Endothelial cell of umbilical vein (primary cell): Measurements from ENCODE around the gene SPTBN5. TPM values are rescaled to one million over a fixed set of nuclear protein-coding genes. Genes with fewer than 3 reads are reported as not detected.

Experiments
- BruUV-seq: library from RNA; stranded (reverse); fragments of 400-500 nt; replicated peaks from 2 replicates; lab custom pipeline; 2021; lab: Mats Ljungman, UMichigan
- CTCF ChIA-PET: fragments of 300-600, 350-600 bp; sonication (Branson Sonifier 250); formaldehyde crosslinking; loops from one replicate; lab custom pipeline; 2021; ENCODE audit warnings: antibody characterized with exemption, inconsistent platforms; lab: Charles Lee
- POLR2A ChIA-PET: fragments of 300-600, 350-600 bp; sonication (Branson Sonifier 250); formaldehyde crosslinking; loops from one replicate; lab custom pipeline; 2021; ENCODE audit warnings: antibody characterized with exemption, inconsistent platforms; lab: Charles Lee
- DNase-seq: peaks from one replicate; pipeline ENCODE4 v3.0.0-alpha.2; 2011; ENCODE audit warnings: low read depth, low spot score
- FAIRE-seq: peaks from 2 replicates; lab custom pipeline; 2011; peaks lifted over from hg19 to GRCh38; lab: Jason Lieb, UNC
- H2AFZ ChIP-seq: 2 replicates; pipeline ENCODE4 v1.6.0; 2012; ENCODE audit warnings: low read depth, low read length, control low read depth, inconsistent platforms
- H3K27ac ChIP-seq: 2 replicates; pipeline ENCODE4 v1.5.1; 2011; ENCODE audit warnings: low read depth, mild to moderate bottlenecking, control low read depth, low read length, moderate library complexity; ENCODE audit not compliant: insufficient read depth
- H3K27me3 ChIP-seq, 2 experiments: 2 replicates each; pipeline versions ENCODE4 v1.6.0 to v1.6.1; 2011; ENCODE audit warnings: low read length in 2 of 2, mixed read lengths in 1 of 2; ENCODE audit not compliant: control insufficient read depth in 2 of 2, insufficient read depth in 2 of 2
- H3K36me3 ChIP-seq, 2 experiments: 2 replicates in 1 of 2; 3 replicates in 1 of 2; pipeline ENCODE4 v1.5.1; 2011; ENCODE audit warnings: low read length in 2 of 2, mild to moderate bottlenecking in 1 of 2, moderate library complexity in 1 of 2; ENCODE audit not compliant: control insufficient read depth in 2 of 2, insufficient read depth in 2 of 2; ENCODE audit errors: extremely low read depth in 1 of 2
- H3K4me1 ChIP-seq: 3 replicates; pipeline ENCODE4 v1.5.1; 2011; ENCODE audit warnings: mild to moderate bottlenecking, low read length; ENCODE audit not compliant: control insufficient read depth, insufficient read depth; ENCODE audit errors: extremely low read depth
- H3K4me2 ChIP-seq: 2 replicates; pipeline ENCODE4 v1.6.1; 2011; ENCODE audit warnings: low read length, control low read depth, mixed read lengths; ENCODE audit not compliant: insufficient read depth
- H3K4me3 ChIP-seq, 3 experiments: fragments of 200-600 bp in 1 of 3; sonication (generic), shearing (Covaris generic) in 1 of 3; replicated peaks in 1 of 3; 2 replicates each; pipeline ENCODE4 v1.5.1; 2011 to 2016; ENCODE audit warnings: control low read depth in 3 of 3, low read length in 3 of 3, mild to moderate bottlenecking in 2 of 3, inconsistent platforms in 1 of 3, low read depth in 1 of 3, moderate library complexity in 1 of 3; ENCODE audit not compliant: insufficient read depth in 1 of 3
- H3K79me2 ChIP-seq: 2 replicates; pipeline ENCODE4 v1.6.0; 2012; ENCODE audit warnings: low read length, inconsistent platforms; ENCODE audit not compliant: control insufficient read depth, insufficient read depth
- H3K9ac ChIP-seq: replicated peaks from 2 replicates; pipeline ENCODE3; 2011; ENCODE audit warnings: low read length, control low read depth; ENCODE audit not compliant: insufficient read depth; ENCODE audit errors: extremely low read depth
- H3K9me1 ChIP-seq: replicated peaks from 3 replicates; pipeline ENCODE4 v1.6.0; 2011; ENCODE audit warnings: mild to moderate bottlenecking, low read length; ENCODE audit not compliant: control insufficient read depth, insufficient read depth; ENCODE audit errors: extremely low read depth
- H3K9me3 ChIP-seq: replicated peaks from 2 replicates; pipeline ENCODE4 v1.5.1; 2012; ENCODE audit warnings: low read length, inconsistent platforms; ENCODE audit not compliant: control insufficient read depth, insufficient read depth
- H4K20me1 ChIP-seq: replicated peaks from 2 replicates; pipeline ENCODE3; 2011; ENCODE audit warnings: mild to moderate bottlenecking, low read length; ENCODE audit not compliant: control insufficient read depth, insufficient read depth; ENCODE audit errors: extremely low read depth
- EZH2 ChIP-seq: IDR thresholded peaks from 2 replicates; pipeline ENCODE4 v1.6.1; 2012; ENCODE audit warnings: borderline replicate concordance, low read depth, mild to moderate bottlenecking, moderate library complexity, low read length, inconsistent platforms; ENCODE audit not compliant: severe bottlenecking
- FOS ChIP-seq: IDR thresholded peaks from 2 replicates; pipeline ENCODE4 v1.6.1; 2011; ENCODE audit warnings: mild to moderate bottlenecking, low read length, moderate library complexity, borderline replicate concordance; ENCODE audit not compliant: insufficient read depth
- GATA2 ChIP-seq: IDR thresholded peaks from 2 replicates; pipeline ENCODE4 v1.7.0; 2011; ENCODE audit warnings: low read depth, mild to moderate bottlenecking, moderate library complexity, mixed read lengths, low read length; ENCODE audit not compliant: insufficient read length, insufficient read depth
- JUN ChIP-seq: IDR thresholded peaks from 2 replicates; pipeline ENCODE4 v1.6.1; 2011; ENCODE audit warnings: borderline replicate concordance, low read depth; ENCODE audit not compliant: insufficient read length, insufficient read depth
- MYC ChIP-seq: IDR thresholded peaks from one replicate; pipeline ENCODE4 v1.6.1; 2011; ENCODE audit warnings: mild to moderate bottlenecking, low read depth, low read length
- POLR2A ChIP-seq: IDR thresholded peaks from 2 replicates; pipeline ENCODE4 v1.6.1; 2012; ENCODE audit warnings: low read depth, mild to moderate bottlenecking, control low read depth, low read length
- POLR2AphosphoS5 ChIP-seq: IDR thresholded peaks from 2 replicates; pipeline ENCODE4 v1.6.1; 2012; ENCODE audit warnings: low read depth, mild to moderate bottlenecking, control low read depth, low read length, moderate library complexity; ENCODE audit not compliant: insufficient read depth
- dilution Hi-C: fragments of 300-500 bp; cut with MboI; formaldehyde crosslinking; loops from one replicate; pipeline ENCODE4 v1.15.0; 2019; ENCODE audit warnings: low sequenced_read_pairs; ENCODE audit not compliant: extremely low pct_ligation_motif_present
- intact Hi-C: fragments of 100-400 bp; cut with micrococcal nuclease; formaldehyde crosslinking; loops from one replicate; pipeline ENCODE4 v1.10.0; 2022
- polyA plus RNA-seq, 4 experiments: library from polyadenylated mRNA; depleted of rRNA in 3 of 4; stranded (reverse) in 3 of 4; unstranded in 1 of 4; fragments of >200 nt; gene quantifications; 2 replicates each; pipeline versions ENCODE4 v1.2.1 to v1.2.3, GENCODE V29; 2011 to 2012; ENCODE audit warnings: missing spikeins in 1 of 4
- total RNA-seq: library from RNA; stranded (reverse); gene quantifications from 2 replicates; pipeline ENCODE4 v1.2.3, GENCODE V29; 2021
- TF ChIP-seq, protein P1 (sequence below): IDR thresholded peaks from 2 replicates; pipeline ENCODE4 v1.6.1; 2011; ENCODE audit not compliant: insufficient read depth, insufficient read length
- TF ChIP-seq, protein P2 (sequence below), 2 donors: IDR thresholded peaks; 1 replicate in 1 of 2; 2 replicates in 1 of 2; pipeline ENCODE4 v1.5.1; 2011; ENCODE audit warnings: low read length in 2 of 2, mild to moderate bottlenecking in 2 of 2, moderate library complexity in 2 of 2, control low read depth in 1 of 2, inconsistent platforms in 1 of 2, low read depth in 1 of 2; ENCODE audit not compliant: insufficient read depth in 1 of 2; ENCODE audit errors: extremely low read depth in 1 of 2

Gene SPTBN5
- total and polyA plus RNA-seq, 2 donors (not counting 3 experiments of a cell fraction or from before 2014, with no cell fraction given): 12.0 to 19.0 TPM

DNA sequence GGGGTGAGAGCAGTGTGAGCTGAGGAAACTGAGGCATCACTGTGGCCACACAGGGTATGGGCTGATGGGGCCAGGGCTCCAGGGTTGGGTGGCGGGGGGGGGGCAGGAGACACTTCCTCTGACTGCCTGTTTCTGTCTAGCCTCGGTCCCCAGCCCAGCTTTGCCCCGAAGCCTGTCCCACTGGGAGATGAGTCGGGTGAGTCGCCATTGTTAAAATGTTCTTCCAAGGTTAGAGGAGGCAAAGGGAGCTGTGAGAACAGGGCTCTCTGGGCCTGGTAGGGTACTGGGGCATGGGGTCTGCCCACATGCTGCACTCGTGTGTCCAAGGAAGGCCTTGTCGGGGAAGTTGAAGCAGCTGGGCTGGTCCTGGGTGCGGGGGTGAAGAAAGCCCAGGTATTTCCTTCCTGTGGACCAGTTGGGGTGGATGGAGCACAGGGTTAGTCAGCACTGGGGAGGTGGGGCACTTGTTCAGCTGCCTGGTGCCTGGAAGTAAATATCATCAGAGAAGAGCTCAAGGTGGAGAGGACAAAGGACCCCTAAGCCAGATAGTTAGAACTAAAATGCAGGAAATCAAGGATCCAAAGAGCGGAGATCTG, 74.3 kb downstream of the SPTBN5 start:
- Histone ChIP-seq H3K36me3 (peaks cover 15 to 57% of the 10 kb centered on the region in 2 experiments), H3K79me2 (no peaks in the 10 kb centered on the region), H3K4me3 (no peak overlapping the region), H3K27me3 (no peaks in the 10 kb centered on the region), H2AFZ (no peak overlapping the region), H3K9me1 (no peaks in the 10 kb centered on the region), H3K9me3 (no peaks in the 10 kb centered on the region), H3K9ac (no peak overlapping the region), H3K4me2 (no peak overlapping the region), H3K4me1 (no peaks in the 10 kb centered on the region), H3K27ac (no peak overlapping the region), H4K20me1 (no peaks in the 10 kb centered on the region)
- ChIA-PET CTCF (interaction anchor here (0.6 to 1.0 kb wide), 3 partner anchors 47 to 1202 kb away, joined by 3 to 4 read pairs (median 4); partner anchors contain the start of gene RPAP1), POLR2A (no interaction called here)
- intact Hi-C loops: no loop called here
- FAIRE-seq: no peak
- BruUV-seq: no TSS peak
- dilution Hi-C loops: no loop called here
- no peak for DNase-seq
- TF ChIP-seq FOS (no peak), GATA2 (no peak), JUN (no peak), POLR2AphosphoS5 (no peak), MYC (no peak), EZH2 (no peak), POLR2A (no peak)
- TF ChIP-seq, protein P1, sequence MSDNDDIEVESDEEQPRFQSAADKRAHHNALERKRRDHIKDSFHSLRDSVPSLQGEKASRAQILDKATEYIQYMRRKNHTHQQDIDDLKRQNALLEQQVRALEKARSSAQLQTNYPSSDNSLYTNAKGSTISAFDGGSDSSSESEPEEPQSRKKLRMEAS: no peak
- TF ChIP-seq, protein P2, sequence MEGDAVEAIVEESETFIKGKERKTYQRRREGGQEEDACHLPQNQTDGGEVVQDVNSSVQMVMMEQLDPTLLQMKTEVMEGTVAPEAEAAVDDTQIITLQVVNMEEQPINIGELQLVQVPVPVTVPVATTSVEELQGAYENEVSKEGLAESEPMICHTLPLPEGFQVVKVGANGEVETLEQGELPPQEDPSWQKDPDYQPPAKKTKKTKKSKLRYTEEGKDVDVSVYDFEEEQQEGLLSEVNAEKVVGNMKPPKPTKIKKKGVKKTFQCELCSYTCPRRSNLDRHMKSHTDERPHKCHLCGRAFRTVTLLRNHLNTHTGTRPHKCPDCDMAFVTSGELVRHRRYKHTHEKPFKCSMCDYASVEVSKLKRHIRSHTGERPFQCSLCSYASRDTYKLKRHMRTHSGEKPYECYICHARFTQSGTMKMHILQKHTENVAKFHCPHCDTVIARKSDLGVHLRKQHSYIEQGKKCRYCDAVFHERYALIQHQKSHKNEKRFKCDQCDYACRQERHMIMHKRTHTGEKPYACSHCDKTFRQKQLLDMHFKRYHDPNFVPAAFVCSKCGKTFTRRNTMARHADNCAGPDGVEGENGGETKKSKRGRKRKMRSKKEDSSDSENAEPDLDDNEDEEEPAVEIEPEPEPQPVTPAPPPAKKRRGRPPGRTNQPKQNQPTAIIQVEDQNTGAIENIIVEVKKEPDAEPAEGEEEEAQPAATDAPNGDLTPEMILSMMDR (IDR thresholded peaks at IDR 0.05; ENCODE audit: extremely low read depth in 1 of 2, insufficient read depth in 1 of 2, low read depth in 1 of 2, low read length in 2 of 2): no peak
